Hepatocyte (in vitro differentiated cells): ENCODE results near the gene HEXIM2.

Experiments
- CTCF ChIP-seq: fragments of 200-600 bp; sonication (generic); IDR thresholded peaks from 2 replicates; pipeline ENCODE4 v1.5.1; 2016; ENCODE audit warnings: antibody characterized with exemption, mild to moderate bottlenecking; ENCODE audit not compliant: poor library complexity
- EZH2 ChIP-seq: fragments of 200-600 bp; sonication (generic); IDR thresholded peaks from 2 replicates; pipeline ENCODE4 v1.6.1; 2016; ENCODE audit warnings: antibody characterized with exemption, mild to moderate bottlenecking, borderline replicate concordance
- EZH2phosphoT487 ChIP-seq: fragments of 200-600 bp; sonication (generic); IDR thresholded peaks from one replicate; pipeline ENCODE4 v1.6.1; 2018; ENCODE audit warnings: antibody characterized with exemption, mild to moderate bottlenecking, low read depth, moderate library complexity; ENCODE audit not compliant: unreplicated experiment, severe bottlenecking

GRCh38 chr17:45200701-45201100 is 39.0 kb downstream of the HEXIM2 start:
- TF ChIP-seq CTCF: no peak
- TF ChIP-seq EZH2: no peak
- no peak for TF ChIP-seq EZH2phosphoT487
